ENCODE data around the gene G6PC1.

G6PC1 gene

GRCh38 chr17:42853597-42853967 lies 47.0 kb upstream of the G6PC1 start:
- Histone ChIP-seq H3K36me3 (ENCODE audit: control insufficient read depth in 2 of 2, insufficient read depth in 1 of 2, low read length in 2 of 2) (peaks cover 0 to 4% of the 10 kb centered on the region in 2 experiments; a peak in 2 of 3 replicates), H3K9me3 (ENCODE audit: control insufficient read depth, insufficient read depth, low read depth, low read length) (no peaks in the 10 kb centered on the region), H3K27ac (ENCODE audit: extremely low read depth, low read depth, low read length) (no peak overlapping the region), H3K4me3 (ENCODE audit: low read depth, low read length) (no peak overlapping the region), H3K4me1 (ENCODE audit: control insufficient read depth, insufficient read depth, low read length) (no peaks in the 10 kb centered on the region)
- TF ChIP-seq ZNF133 (tag by site-specific recombination; IDR thresholded peaks at IDR 0.05) (no peak), ZNF416 (tag by site-specific recombination; IDR thresholded peaks at IDR 0.05) (no peak), ZNF391 (tag by site-specific recombination; IDR thresholded peaks at IDR 0.05; ENCODE audit: borderline replicate concordance, low read depth) (no peak), TRIM28 (IDR thresholded peaks at IDR 0.05; ENCODE audit: borderline replicate concordance, low read length) (no peak), ZNF660 (tag by site-specific recombination; IDR thresholded peaks at IDR 0.05) (no peak), YY1 (tag by site-specific recombination; IDR thresholded peaks at IDR 0.05) (no peak), HOXA7 (CRISPR knock-in tag; IDR thresholded peaks at IDR 0.05; ENCODE audit: borderline replicate concordance) (no peak), ZNF510 (tag by site-specific recombination; IDR thresholded peaks at IDR 0.05; ENCODE audit: insufficient replicate concordance) (no peak), ZNF548 (tag by site-specific recombination; IDR thresholded peaks at IDR 0.05) (no peak), ZNF426 (tag by site-specific recombination; IDR thresholded peaks at IDR 0.05) (no peak), ZNF335 (tag by site-specific recombination; conservative IDR thresholded peaks at IDR 0.05) (no peak), ZNF514 (tag by site-specific recombination; IDR thresholded peaks at IDR 0.05) (no peak), ZIC2 (tag by site-specific recombination; IDR thresholded peaks at IDR 0.05) (no peak), AEBP2 (tag by site-specific recombination; IDR thresholded peaks at IDR 0.05; ENCODE audit: borderline replicate concordance) (no peak), WT1 (tag by site-specific recombination; IDR thresholded peaks at IDR 0.05) (no peak), GLI2 (tag by site-specific recombination; IDR thresholded peaks at IDR 0.05; ENCODE audit: borderline replicate concordance, low read depth) (no peak), ZNF76 (tag by site-specific recombination; IDR thresholded peaks at IDR 0.05; ENCODE audit: borderline replicate concordance, low read depth) (no peak), ZNF473 (tag by site-specific recombination; IDR thresholded peaks at IDR 0.05) (no peak), ZNF146 (tag by site-specific recombination; IDR thresholded peaks at IDR 0.05) (no peak)
- ChIA-PET CTCF (interaction anchor here (0.6 to 2.0 kb wide), 3 partner anchors 9 to 803 kb away, joined by 3 to 6 read pairs (median 5); no protein-coding TSS in a partner anchor), POLR2A (interaction anchor here (1.1 kb wide), 1 partner anchor 144 kb away, joined by 3 read pairs; the partner anchor contains the start of gene RPL27)

GRCh38 chr17:42853968-42854790 lies 46.4 kb upstream of the G6PC1 start:
- no peak overlapping the region for H3K4me3 ChIP-seq (ENCODE audit: low read depth, low read length)
- ChIA-PET CTCF (interaction anchor here (2.0 kb wide), 1 partner anchor 11 kb away, joined by 6 read pairs; no protein-coding TSS in a partner anchor), POLR2A (interaction anchor here (1.1 kb wide), 1 partner anchor 144 kb away, joined by 3 read pairs; the partner anchor contains the start of gene RPL27)
- H3K36me3 ChIP-seq (ENCODE audit: control insufficient read depth in 2 of 2, insufficient read depth in 1 of 2, low read length in 2 of 2), result peaks cover 0 to 4% of the 10 kb centered on the region in 2 experiments; a peak in 2 of 3 replicates
- H3K9me3 ChIP-seq (ENCODE audit: control insufficient read depth, insufficient read depth, low read depth, low read length), result no peaks in the 10 kb centered on the region
- no peak overlapping the region for H3K27ac ChIP-seq (ENCODE audit: extremely low read depth, low read depth, low read length)
- no peaks in the 10 kb centered on the region for H3K4me1 ChIP-seq (ENCODE audit: control insufficient read depth, insufficient read depth, low read length)
- peak; percentile 57 for TF ChIP-seq SCRT2 (tag by site-specific recombination; IDR thresholded peaks at IDR 0.05)
- no peak for TF ChIP-seq KLF16 (tag by site-specific recombination; IDR thresholded peaks at IDR 0.05)
